Measurements from ENCODE around the gene IRF9. TPM values are rescaled to one million over a fixed set of nuclear protein-coding genes. Genes with fewer than 3 reads are reported as not detected.

IRF9 gene
- total and polyA plus RNA-seq, 2 of the 13 experiments (the other 11 are each of a cell fraction or from before 2014, with no cell fraction given) = 14.9 to 49.7 TPM

- TF ChIP-seq ZNF512 (CRISPR knock-in tag; IDR thresholded peaks at IDR 0.05) = no peak
- peak; percentile 39; the same call in 1 of the 2 replicates for TF ChIP-seq SALL1 (CRISPR knock-in tag; IDR thresholded peaks at IDR 0.05)
- TF ChIP-seq ATM (IDR thresholded peaks at IDR 0.05; ENCODE audit: borderline replicate concordance) = no peak
- TF ChIP-seq TEAD2 (CRISPR knock-in tag; IDR thresholded peaks at IDR 0.05) = no peak
- TF ChIP-seq ZNF713 (CRISPR knock-in tag; IDR thresholded peaks at IDR 0.05) = 0 out of 2 replicates have a peak, but pooled peaks have one; percentile 53
- TF ChIP-seq ELF4 (CRISPR knock-in tag; IDR thresholded peaks at IDR 0.05; ENCODE audit: borderline replicate concordance) = no peak
- no peak for TF ChIP-seq HMGA1 (CRISPR knock-in tag; conservative IDR thresholded peaks at IDR 0.05)
- TF ChIP-seq ZFP36L2 (CRISPR knock-in tag; IDR thresholded peaks at IDR 0.05) = no peak
- TF ChIP-seq ZNF17 (CRISPR knock-in tag; IDR thresholded peaks at IDR 0.05) = no peak
- TF ChIP-seq TGIF2 (CRISPR knock-in tag; IDR thresholded peaks at IDR 0.05) = no peak
- TF ChIP-seq THAP9 (CRISPR knock-in tag; IDR thresholded peaks at IDR 0.05; ENCODE audit: borderline replicate concordance) = 0 out of 2 replicates have a peak, but pooled peaks have one; percentile 3
- no peak for TF ChIP-seq TSC22D2 (CRISPR knock-in tag; IDR thresholded peaks at IDR 0.05; ENCODE audit: borderline replicate concordance)
- TF ChIP-seq ZNF772 (CRISPR knock-in tag; IDR thresholded peaks at IDR 0.05) = 0 out of 2 replicates have a peak, but pooled peaks have one; percentile 20
- peak; percentile 43 for TF ChIP-seq GATAD2A (CRISPR knock-in tag; IDR thresholded peaks at IDR 0.05)
- TF ChIP-seq PAXIP1 (CRISPR knock-in tag; conservative IDR thresholded peaks at IDR 0.05) = peak; percentile 36
- TF ChIP-seq SIX4 (CRISPR knock-in tag; IDR thresholded peaks at IDR 0.05) = no peak
- no peak for TF ChIP-seq ZNF704 (CRISPR knock-in tag; IDR thresholded peaks at IDR 0.05; ENCODE audit: borderline replicate concordance)
- no peak for TF ChIP-seq FLYWCH1 (CRISPR knock-in tag; IDR thresholded peaks at IDR 0.05)
- TF ChIP-seq PHF20 (CRISPR knock-in tag; IDR thresholded peaks at IDR 0.05) = no peak
These were observed 37.9 kb downstream of the IRF9 start (continued) for GRCh38 chr14:24198814-24199524.

All from HepG2 (cell line).